Pancreas (tissue), 10 donors: ENCODE results near the gene ACTN4. TPM values are rescaled to one million over a fixed set of nuclear protein-coding genes. Genes with fewer than 3 reads are reported as not detected.

Experiments
- ATAC-seq, 4 donors: fragments of 200-7000 bp; cut with Tn5 transposase; one replicate each; pipeline versions ENCODE4 v1.8.0 to v1.9.1; 2020; ENCODE audit warnings: mild to moderate bottlenecking in 4 of 4, moderate library complexity in 4 of 4
- DNase-seq, 6 donors: peaks; one replicate each; pipeline ENCODE4 v3.0.0-alpha.2; 2020
- FAIRE-seq: peaks from 2 replicates; lab custom pipeline; 2012; peaks lifted over from hg19 to GRCh38; lab: Jason Lieb, UNC
- H3K27ac ChIP-seq, 4 donors: fragments of 200-600 bp; sonication (generic); 1 replicate in 3 of 4; 2 replicates in 1 of 4; pipeline versions ENCODE4 v1.5.0 to v1.8.0; 2020
- H3K27me3 ChIP-seq, 4 donors: fragments of 200-600 bp; one replicate each; pipeline ENCODE4 v1.8.0; 2021
- H3K36me3 ChIP-seq, 3 donors: fragments of 200-600 bp; sonication (generic) in 1 of 3; one replicate each; pipeline versions ENCODE4 v1.5.0 to v1.8.0; 2020 to 2021
- H3K4me1 ChIP-seq, 3 donors: fragments of 200-600 bp; one replicate each; pipeline ENCODE4 v1.8.0; 2021
- H3K4me3 ChIP-seq, 4 donors: fragments of 200-600 bp; sonication (generic) in 2 of 4; one replicate each; pipeline versions ENCODE4 v1.5.0 to v1.8.0; 2020 to 2021
- H3K9me3 ChIP-seq, 4 donors: fragments of 200-600 bp; one replicate each; pipeline ENCODE4 v1.8.0; 2021
- CTCF ChIP-seq, 4 donors: fragments of 200-600 bp; sonication (generic) in 3 of 4; IDR thresholded peaks; one replicate each; pipeline versions ENCODE4 v1.5.0 to v1.8.0; 2021; ENCODE audit warnings: antibody characterized with exemption in 4 of 4
- WGBS, 2 donors: extraction: QIAGEN DNeasy Blood & Tissue Kit; methylation state at CpG; one replicate each; pipeline ENCODE4 v1.1.7; 2013; 5-methylcytosine and 5-hydroxymethylcytosine counted together
- intact Hi-C, 3 donors: fragments of 100-400 bp; cut with DNase I; formaldehyde crosslinking; loops; one replicate each; pipeline versions ENCODE4 v1.11.1 to v1.14.2; 2022
- polyA plus RNA-seq, 2 donors: library from polyadenylated mRNA; stranded (reverse); fragments of 200-250 nt; gene quantifications; one replicate each; pipeline ENCODE4 v1.2.3, GENCODE V29; 2013
- total RNA-seq, 6 donors: library from RNA; stranded (reverse); fragmentation: NEBNext Ultra II Directional in 4 of 6; extraction: Animal tissue kit (Norgen Biotek cat#: 25700) in 4 of 6; gene quantifications; one replicate each; pipeline versions ENCODE4 v1.2.1 to v1.2.4, GENCODE V29; 2021 to 2023
- donor health status: healthy with polysubstance abuse.
- donor health status: DM: no; HTN: no; CAD: no; lungs with moderate emphysema.
- donor health status: DM: no; HTN: no; CAD: no.
- donor health status: control.
- donor health status: control.
- donor health status: Bipolar disorder and iron deficiency.
- donor health status: DM: yes; HTN: yes; CAD: no.
- donor health status: DM: no; HTN: no; CAD: no.
- donor health status: DM: no; HTN: no; CAD: no.
- donor health status: DM: yes; HTN: yes; CAD: no.

The ACTN4 gene
- total and polyA plus RNA-seq, 8 donors, result 98.2 to 284 (median 187) TPM

GRCh38 chr19:38658462-38659306, 11.2 kb downstream of the ACTN4 start:
- H3K36me3 ChIP-seq, result no peaks in the 10 kb centered on the region
- TF ChIP-seq CTCF (IDR thresholded peaks at IDR 0.05), result no peak
- ATAC-seq, result peak; percentile 82 to 87 (median 84)

GRCh38 chr19:38660724-38661123, 13.3 kb downstream of the ACTN4 start:
- no peak for TF ChIP-seq CTCF (IDR thresholded peaks at IDR 0.05)
- Histone ChIP-seq H3K27me3 (no peaks in the 10 kb centered on the region), H3K36me3 (no peaks in the 10 kb centered on the region), H3K4me3 (no peak overlapping the region), H3K4me1 (peaks cover 80 to 92% (median 85%) of the 10 kb centered on the region in 3 donors), H3K9me3 (no peaks in the 10 kb centered on the region), H3K27ac (peak overlapping the region in 3 of 4 donors; percentile 48 to 93 (median 82))
- WGBS, 2 donors, result 85% methylated on average over 9 of the region's 9 CpGs
- no peak for ATAC-seq
- DNase-seq, result no peak
- intact Hi-C loops, result loop anchor here in 1 of 3 donors (10.0 kb wide), 1 partner anchor 54 kb away; no protein-coding TSS in a partner anchor
- FAIRE-seq, result no peak

More at GRCh38 chr19:38658462-38659306, 11.2 kb downstream of the ACTN4 start:
- Histone ChIP-seq H3K9me3 (no peaks in the 10 kb centered on the region), H3K4me1 (peaks cover 78 to 91% (median 83%) of the 10 kb centered on the region in 3 donors), H3K27ac (peak overlapping the region; percentile 30 to 93 (median 65)), H3K4me3 (peak overlapping the region in 1 of 4 donors; percentile 4), H3K27me3 (no peaks in the 10 kb centered on the region)
- FAIRE-seq, result peak; percentile 97
- intact Hi-C loops, result no loop called here
- DNase-seq, result peak in 4 of 6 donors; percentile 42 to 81 (median 72)
- WGBS, 2 donors, result 15 to 16% methylated on average over 15 of the region's 15 CpGs

GRCh38 chr19:38661136-38661535, 13.7 kb downstream of the ACTN4 start:
- ATAC-seq (no peak), FAIRE-seq (no peak), DNase-seq (peak in 1 of 6 donors; percentile 22)
- Histone ChIP-seq H3K36me3 (no peaks in the 10 kb centered on the region), H3K4me3 (no peak overlapping the region), H3K27me3 (no peaks in the 10 kb centered on the region), H3K4me1 (peaks cover 75 to 96% (median 88%) of the 10 kb centered on the region in 3 donors), H3K9me3 (no peaks in the 10 kb centered on the region), H3K27ac (peak overlapping the region in 3 of 4 donors; percentile 48 to 93 (median 82))
- intact Hi-C loops, result loop anchor here in 1 of 3 donors (10.0 kb wide), 1 partner anchor 54 kb away; no protein-coding TSS in a partner anchor
- TF ChIP-seq CTCF (IDR thresholded peaks at IDR 0.05), result no peak
- WGBS, 2 donors, result 34 to 41% methylated on average over 7 of the region's 7 CpGs

GRCh38 chr19:38661996-38662395, 14.5 kb downstream of the ACTN4 start:
- intact Hi-C loops, result loop anchor here in 1 of 3 donors (10.0 kb wide), 1 partner anchor 53 kb away; no protein-coding TSS in a partner anchor
- whole genome bisulfite sequencing, 2 donors, result 0 to 7% methylated on average over 1 of the region's 1 CpG
- Histone ChIP-seq H3K27me3 (no peaks in the 10 kb centered on the region), H3K4me1 (peaks cover 76 to 97% (median 93%) of the 10 kb centered on the region in 3 donors), H3K27ac (peak overlapping the region; percentile 48 to 93 (median 80)), H3K9me3 (no peaks in the 10 kb centered on the region), H3K4me3 (no peak overlapping the region), H3K36me3 (no peaks in the 10 kb centered on the region)
- ATAC-seq (peak; percentile 35 to 63 (median 51)), DNase-seq (peak in 3 of 6 donors; percentile 62 to 75 (median 70)), FAIRE-seq (no peak)
- TF ChIP-seq CTCF (IDR thresholded peaks at IDR 0.05), result no peak
